ENCODE measurements around the gene HMGCL. TPM values are rescaled to one million over a fixed set of nuclear protein-coding genes. Genes with fewer than 3 reads are reported as not detected.

HMGCL gene
- total and polyA plus RNA-seq, 2 of the 13 experiments (the other 11 are each of a cell fraction or from before 2014, with no cell fraction given), result 21.3 to 41.4 TPM

DNA sequence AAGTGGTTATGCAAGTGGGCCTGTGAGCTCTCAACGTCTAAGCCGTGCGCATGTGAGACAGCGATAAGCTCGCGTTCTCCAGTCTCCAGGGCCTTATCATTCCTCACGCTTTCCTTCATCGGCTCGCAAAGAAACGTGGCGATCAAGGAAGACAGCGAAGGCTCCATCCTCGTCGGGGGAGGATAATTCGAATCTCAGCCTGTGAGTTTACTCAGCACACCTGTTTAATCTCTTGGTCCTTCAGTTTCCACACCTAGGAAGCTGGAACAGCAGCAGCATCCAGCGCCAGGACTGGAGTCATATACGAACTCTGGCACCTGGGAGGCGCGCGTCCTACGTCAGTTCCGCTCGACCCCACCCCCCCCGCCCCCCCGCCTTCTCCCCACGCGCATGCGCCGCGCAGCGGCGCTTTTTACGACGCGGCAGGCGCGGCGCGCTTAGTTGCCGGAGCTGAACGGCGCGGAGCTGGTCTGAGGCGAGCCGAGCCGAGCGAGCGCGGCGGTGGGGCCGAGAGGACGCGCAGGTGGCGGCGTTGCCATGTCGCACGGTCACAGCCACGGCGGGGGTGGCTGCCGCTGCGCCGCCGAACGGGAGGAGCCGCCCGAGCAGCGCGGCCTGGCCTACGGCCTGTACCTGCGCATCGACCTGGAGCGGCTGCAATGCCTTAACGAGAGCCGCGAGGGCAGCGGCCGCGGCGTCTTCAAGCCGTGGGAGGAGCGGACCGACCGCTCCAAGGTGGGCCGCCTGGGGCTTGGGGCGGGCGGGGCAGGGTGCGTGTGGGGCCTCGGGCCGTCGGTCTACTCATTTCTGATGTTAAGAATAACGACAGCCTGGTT is 47.0 kb downstream of the HMGCL start, which contains the start of gene PITHD1 (continued):
- peak; percentile 72 for TF ChIP-seq ASH2L (IDR thresholded peaks at IDR 0.05; ENCODE audit: insufficient read length, low read depth, low read length)
- TF ChIP-seq, protein P1, sequence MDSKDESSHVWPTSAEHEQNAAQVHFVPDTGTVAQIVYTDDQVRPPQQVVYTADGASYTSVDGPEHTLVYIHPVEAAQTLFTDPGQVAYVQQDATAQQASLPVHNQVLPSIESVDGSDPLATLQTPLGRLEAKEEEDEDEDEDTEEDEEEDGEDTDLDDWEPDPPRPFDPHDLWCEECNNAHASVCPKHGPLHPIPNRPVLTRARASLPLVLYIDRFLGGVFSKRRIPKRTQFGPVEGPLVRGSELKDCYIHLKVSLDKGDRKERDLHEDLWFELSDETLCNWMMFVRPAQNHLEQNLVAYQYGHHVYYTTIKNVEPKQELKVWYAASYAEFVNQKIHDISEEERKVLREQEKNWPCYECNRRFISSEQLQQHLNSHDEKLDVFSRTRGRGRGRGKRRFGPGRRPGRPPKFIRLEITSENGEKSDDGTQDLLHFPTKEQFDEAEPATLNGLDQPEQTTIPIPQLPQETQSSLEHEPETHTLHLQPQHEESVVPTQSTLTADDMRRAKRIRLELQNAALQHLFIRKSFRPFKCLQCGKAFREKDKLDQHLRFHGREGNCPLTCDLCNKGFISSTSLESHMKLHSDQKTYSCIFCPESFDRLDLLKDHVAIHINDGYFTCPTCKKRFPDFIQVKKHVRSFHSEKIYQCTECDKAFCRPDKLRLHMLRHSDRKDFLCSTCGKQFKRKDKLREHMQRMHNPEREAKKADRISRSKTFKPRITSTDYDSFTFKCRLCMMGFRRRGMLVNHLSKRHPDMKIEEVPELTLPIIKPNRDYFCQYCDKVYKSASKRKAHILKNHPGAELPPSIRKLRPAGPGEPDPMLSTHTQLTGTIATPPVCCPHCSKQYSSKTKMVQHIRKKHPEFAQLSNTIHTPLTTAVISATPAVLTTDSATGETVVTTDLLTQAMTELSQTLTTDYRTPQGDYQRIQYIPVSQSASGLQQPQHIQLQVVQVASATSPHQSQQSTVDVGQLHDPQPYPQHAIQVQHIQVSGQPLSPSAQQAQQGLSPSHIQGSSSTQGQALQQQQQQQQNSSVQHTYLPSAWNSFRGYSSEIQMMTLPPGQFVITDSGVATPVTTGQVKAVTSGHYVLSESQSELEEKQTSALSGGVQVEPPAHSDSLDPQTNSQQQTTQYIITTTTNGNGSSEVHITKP (CRISPR knock-in tag; IDR thresholded peaks at IDR 0.05; ENCODE audit: low read depth), result 0 out of 2 replicates have a peak, but pooled peaks have one; percentile 27
- no peak for TF ChIP-seq ZNF292 (CRISPR knock-in tag; IDR thresholded peaks at IDR 0.05; ENCODE audit: borderline replicate concordance, low read depth)
- peak in 1 of 2 experiments; percentile 50; a peak in 2 of 4 replicates for TF ChIP-seq KLF16 (CRISPR knock-in tag; IDR thresholded peaks at IDR 0.05)
- TF ChIP-seq THAP8 (CRISPR knock-in tag; IDR thresholded peaks at IDR 0.05; ENCODE audit: borderline replicate concordance), result no peak
- TF ChIP-seq SRF (IDR thresholded peaks at IDR 0.05; ENCODE audit: low read depth, low read length), result no peak
- no peak for TF ChIP-seq ZNF556 (CRISPR knock-in tag; IDR thresholded peaks at IDR 0.05; ENCODE audit: borderline replicate concordance)
- TF ChIP-seq, protein P2, sequence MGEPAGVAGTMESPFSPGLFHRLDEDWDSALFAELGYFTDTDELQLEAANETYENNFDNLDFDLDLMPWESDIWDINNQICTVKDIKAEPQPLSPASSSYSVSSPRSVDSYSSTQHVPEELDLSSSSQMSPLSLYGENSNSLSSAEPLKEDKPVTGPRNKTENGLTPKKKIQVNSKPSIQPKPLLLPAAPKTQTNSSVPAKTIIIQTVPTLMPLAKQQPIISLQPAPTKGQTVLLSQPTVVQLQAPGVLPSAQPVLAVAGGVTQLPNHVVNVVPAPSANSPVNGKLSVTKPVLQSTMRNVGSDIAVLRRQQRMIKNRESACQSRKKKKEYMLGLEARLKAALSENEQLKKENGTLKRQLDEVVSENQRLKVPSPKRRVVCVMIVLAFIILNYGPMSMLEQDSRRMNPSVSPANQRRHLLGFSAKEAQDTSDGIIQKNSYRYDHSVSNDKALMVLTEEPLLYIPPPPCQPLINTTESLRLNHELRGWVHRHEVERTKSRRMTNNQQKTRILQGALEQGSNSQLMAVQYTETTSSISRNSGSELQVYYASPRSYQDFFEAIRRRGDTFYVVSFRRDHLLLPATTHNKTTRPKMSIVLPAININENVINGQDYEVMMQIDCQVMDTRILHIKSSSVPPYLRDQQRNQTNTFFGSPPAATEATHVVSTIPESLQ (CRISPR knock-in tag; conservative IDR thresholded peaks at IDR 0.05), result 0 out of 2 replicates have a peak, but pooled peaks have one; percentile 65
- TF ChIP-seq ZNF605 (CRISPR knock-in tag; IDR thresholded peaks at IDR 0.05), result peak; percentile 50; the same call in 1 of the 2 replicates
- no peak for TF ChIP-seq NCOR1 (IDR thresholded peaks at IDR 0.05; ENCODE audit: borderline replicate concordance, low read length)
- TF ChIP-seq U2AF1 (optimal IDR thresholded peaks at IDR 0.05; ENCODE audit: low read depth, low read length), result no peak
- TF ChIP-seq SATB2 (CRISPR knock-in tag; IDR thresholded peaks at IDR 0.05), result no peak
- TF ChIP-seq MXI1 (IDR thresholded peaks at IDR 0.05; ENCODE audit: borderline replicate concordance, low read depth, low read length), result peak; percentile 70; the same call in 2 of the 3 replicates
- no peak; the same call in 1 of the 2 replicates for TF ChIP-seq ARHGAP35 (CRISPR knock-in tag; IDR thresholded peaks at IDR 0.05; ENCODE audit: borderline replicate concordance)
- peak; percentile 61 for TF ChIP-seq ZNF501 (CRISPR knock-in tag; IDR thresholded peaks at IDR 0.05)
- peak; percentile 60; the same call in 1 of the 2 replicates for TF ChIP-seq TSC22D2 (CRISPR knock-in tag; IDR thresholded peaks at IDR 0.05; ENCODE audit: borderline replicate concordance)
- peak; percentile 83 for TF ChIP-seq ARNT2 (CRISPR knock-in tag; IDR thresholded peaks at IDR 0.05; ENCODE audit: low read depth)
- TF ChIP-seq MEIS2 (CRISPR knock-in tag; IDR thresholded peaks at IDR 0.05), result peak; percentile 86
- TF ChIP-seq ZNF557 (CRISPR knock-in tag; IDR thresholded peaks at IDR 0.05), result peak; percentile 21; the same call in 1 of the 2 replicates
- TF ChIP-seq ZFP37 (CRISPR knock-in tag; IDR thresholded peaks at IDR 0.05; ENCODE audit: borderline replicate concordance), result peak; percentile 75; the same call in 1 of the 2 replicates
- TF ChIP-seq ZNF772 (CRISPR knock-in tag; IDR thresholded peaks at IDR 0.05), result peak; percentile 41; the same call in 1 of the 2 replicates
- 0 out of 2 replicates have a peak, but pooled peaks have one; percentile 51 for TF ChIP-seq KDM3A (CRISPR knock-in tag; IDR thresholded peaks at IDR 0.05; ENCODE audit: low read depth)
